ENCODE measurements around the gene DTX3L. TPM values are rescaled to one million over a fixed set of nuclear protein-coding genes. Genes with fewer than 3 reads are reported as not detected.

Gene DTX3L
- polyA plus RNA-seq, 6 donors from 2014 or later, result 10.9 to 34.1 (median 27.0) TPM

DNA sequence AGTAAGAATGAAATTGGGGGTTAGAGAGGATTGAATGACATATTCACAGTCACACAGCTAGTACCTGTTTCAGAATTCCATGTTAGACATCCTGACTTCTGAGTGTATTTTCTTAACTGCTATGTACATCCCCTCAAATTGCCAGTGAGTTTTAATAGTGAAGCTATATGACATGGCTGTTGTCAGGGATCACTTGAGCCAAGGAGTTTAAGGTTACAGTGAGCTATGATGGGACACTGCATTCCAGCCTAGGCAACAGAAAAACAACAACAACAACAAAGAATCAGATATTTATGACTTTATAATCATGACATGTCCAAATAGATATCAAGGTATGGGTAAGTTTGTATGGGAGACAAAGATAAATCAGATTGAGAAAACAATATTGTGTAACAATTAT lies 29.9 kb downstream of the DTX3L start:
- peak overlapping the region in 2 of 6 donors; percentile 15 to 67 for H3K27ac Mint-ChIP-seq
- peaks cover 30 to 70% (median 52%) of the 10 kb centered on the region in 3 donors for H3K4me1 Mint-ChIP-seq
- ATAC-seq (ENCODE audit: low read depth in 2 of 2), result no peak

GRCh38 chr3:122598151-122598550 lies 34.0 kb downstream of the DTX3L start:
- H3K4me3 Mint-ChIP-seq, result peak overlapping the region in 2 of 8 donors; percentile 59 to 65
- ATAC-seq (ENCODE audit: low read depth in 2 of 2) (peak in 1 of 2 donors; percentile 6), DNase-seq (no peak)
- H3K36me3 Mint-ChIP-seq, result peaks cover 10 to 30% of the 10 kb centered on the region in 2 donors
- H3K27me3 Mint-ChIP-seq, result no peaks in the 10 kb centered on the region
- peak overlapping the region; percentile 8 to 97 (median 52) for H3K27ac Mint-ChIP-seq
- H3K9me3 Mint-ChIP-seq, result peaks cover 0 to 4% (median 0%) of the 10 kb centered on the region in 7 donors
- peaks cover 47 to 71% (median 57%) of the 10 kb centered on the region in 3 donors for H3K4me1 Mint-ChIP-seq

More for the DNA sequence above, 29.9 kb downstream of the DTX3L start:
- Mint-ChIP-seq H3K36me3 (peaks cover 10 to 34% of the 10 kb centered on the region in 2 donors), H3K27me3 (no peaks in the 10 kb centered on the region), H3K4me3 (no peak overlapping the region), H3K9me3 (peaks cover 0 to 4% (median 0%) of the 10 kb centered on the region in 7 donors)
- no peak for DNase-seq

DNA sequence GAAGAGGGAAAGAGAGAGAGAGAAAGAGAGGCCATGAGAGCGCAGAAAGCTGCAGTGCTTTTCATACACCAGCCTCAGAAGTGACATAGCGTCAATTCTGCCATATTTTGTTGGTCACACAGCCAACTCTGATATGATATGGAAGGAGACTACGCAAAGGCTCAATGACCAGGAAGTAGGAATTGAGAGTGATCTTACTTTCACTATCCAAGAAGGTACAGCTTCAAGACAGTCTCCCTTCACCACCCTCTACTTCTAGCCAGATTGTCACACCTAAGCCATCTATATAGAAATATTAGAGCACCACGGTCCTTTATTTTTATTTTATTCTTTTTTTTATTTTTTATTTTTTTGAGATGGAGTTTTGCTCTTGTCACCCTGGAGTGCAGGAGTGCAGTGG lies 34.4 kb downstream of the DTX3L start:
- Mint-ChIP-seq H3K4me1 (peaks cover 51 to 75% (median 60%) of the 10 kb centered on the region in 3 donors), H3K9me3 (peaks cover 0 to 4% (median 0%) of the 10 kb centered on the region in 7 donors), H3K27ac (peak overlapping the region in 5 of 6 donors; percentile 8 to 97 (median 35)), H3K27me3 (no peaks in the 10 kb centered on the region), H3K36me3 (peaks cover 10 to 34% of the 10 kb centered on the region in 2 donors), H3K4me3 (peak overlapping the region in 1 of 8 donors; percentile 59)
- peak; percentile 12 for DNase-seq
- ATAC-seq (ENCODE audit: low read depth in 2 of 2), result peak; percentile 63 to 67

DNA sequence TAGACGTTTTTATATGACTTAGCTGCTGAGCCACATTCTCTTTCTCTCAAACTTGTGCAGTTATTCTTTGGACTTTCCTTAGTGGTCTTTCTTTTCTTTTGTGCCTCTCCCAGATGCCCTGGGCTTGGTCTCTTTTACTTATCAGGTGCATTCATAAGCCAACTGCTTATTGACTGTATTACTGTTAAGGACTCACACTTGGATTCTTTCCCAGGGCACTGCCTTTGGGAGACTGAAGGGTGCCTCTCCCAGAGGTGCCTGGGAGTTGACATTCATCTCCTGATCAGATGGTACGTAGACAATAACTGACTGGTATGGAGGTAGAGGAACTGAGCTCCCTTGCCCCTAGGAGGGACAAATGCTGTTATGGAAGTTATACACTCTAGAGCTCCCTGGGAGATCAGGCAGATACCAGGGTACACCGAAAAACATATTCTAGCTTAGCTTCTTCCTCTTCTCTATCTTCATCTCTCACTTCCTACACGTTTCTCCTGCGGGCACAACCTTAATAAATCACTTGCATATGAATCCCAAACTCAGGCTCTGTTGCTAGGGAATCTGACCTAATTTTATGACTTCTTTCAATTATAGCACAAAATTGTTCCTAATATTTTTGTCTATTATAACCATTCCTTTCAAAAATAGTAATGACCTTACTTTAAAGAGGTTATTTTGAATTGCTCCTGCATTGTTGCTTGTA lies 38.0 kb downstream of the DTX3L start:
- no peak overlapping the region for H3K4me3 Mint-ChIP-seq
- peaks cover 0 to 21% of the 10 kb centered on the region in 2 donors for H3K36me3 Mint-ChIP-seq
- H3K27ac Mint-ChIP-seq, result peak overlapping the region in 4 of 6 donors; percentile 0 to 72 (median 62)
- DNase-seq (no peak), ATAC-seq (ENCODE audit: low read depth in 2 of 2) (no peak)
- peaks cover 47 to 69% (median 64%) of the 10 kb centered on the region in 3 donors for H3K4me1 Mint-ChIP-seq
- H3K27me3 Mint-ChIP-seq, result no peaks in the 10 kb centered on the region
- peaks cover 0 to 2% (median 0%) of the 10 kb centered on the region in 7 donors for H3K9me3 Mint-ChIP-seq

- Mint-ChIP-seq H3K4me1 (peaks cover 52 to 69% (median 68%) of the 10 kb centered on the region in 3 donors), H3K27ac (peak overlapping the region in 2 of 6 donors; percentile 0 to 76), H3K27me3 (no peaks in the 10 kb centered on the region)
Measured at GRCh38 chr3:122603056-122603455, 38.9 kb downstream of the DTX3L start.

GRCh38 chr3:122606330-122606729 lies 42.2 kb downstream of the DTX3L start:
- Mint-ChIP-seq H3K4me1 (peaks cover 45 to 58% (median 55%) of the 10 kb centered on the region in 3 donors), H3K27me3 (no peaks in the 10 kb centered on the region), H3K4me3 (no peak overlapping the region), H3K36me3 (peaks cover 22 to 32% of the 10 kb centered on the region in 2 donors), H3K27ac (peak overlapping the region in 4 of 6 donors; percentile 5 to 69 (median 41)), H3K9me3 (no peaks in the 10 kb centered on the region)
- ATAC-seq (ENCODE audit: low read depth in 2 of 2) (no peak), DNase-seq (no peak)

More at GRCh38 chr3:122603056-122603455, 38.9 kb downstream of the DTX3L start:
- H3K4me3 Mint-ChIP-seq, result no peak overlapping the region
- no peaks in the 10 kb centered on the region for H3K9me3 Mint-ChIP-seq
- ATAC-seq (ENCODE audit: low read depth in 2 of 2), result no peak
- H3K36me3 Mint-ChIP-seq, result peaks cover 8 to 17% of the 10 kb centered on the region in 2 donors
- no peak for DNase-seq

DNA sequence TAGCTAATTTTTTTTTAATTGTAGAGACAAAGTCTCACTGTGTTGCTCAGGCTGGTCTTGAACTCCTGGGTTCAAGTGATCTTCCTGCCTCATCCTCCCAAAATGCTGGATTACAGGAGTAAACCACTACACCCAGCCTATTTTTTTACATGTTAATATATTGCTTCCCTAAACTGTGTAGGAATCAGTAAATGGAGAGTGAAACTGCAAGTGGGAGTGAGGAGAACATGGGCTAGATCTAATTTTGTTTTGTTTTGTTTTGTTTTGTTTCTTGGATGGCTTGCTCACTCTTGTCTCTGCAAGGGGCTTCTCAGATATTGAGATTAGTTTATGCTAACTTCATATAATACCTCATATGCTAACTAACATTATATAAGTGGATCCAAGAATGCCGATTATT lies 44.8 kb downstream of the DTX3L start:
- peaks cover 26 to 39% (median 31%) of the 10 kb centered on the region in 3 donors for H3K4me1 Mint-ChIP-seq
- no peak overlapping the region for H3K4me3 Mint-ChIP-seq
- peaks cover 31 to 35% of the 10 kb centered on the region in 2 donors for H3K36me3 Mint-ChIP-seq
- no peaks in the 10 kb centered on the region for H3K27me3 Mint-ChIP-seq
- no peaks in the 10 kb centered on the region for H3K9me3 Mint-ChIP-seq
- DNase-seq, result no peak
- peak overlapping the region in 4 of 6 donors; percentile 51 to 65 (median 61) for H3K27ac Mint-ChIP-seq
- no peak for ATAC-seq (ENCODE audit: low read depth in 2 of 2)

GRCh38 chr3:122609798-122610559 lies 45.8 kb downstream of the DTX3L start:
- Mint-ChIP-seq H3K27me3 (no peaks in the 10 kb centered on the region), H3K27ac (peak overlapping the region; percentile 47 to 86 (median 75)), H3K9me3 (no peaks in the 10 kb centered on the region), H3K4me1 (peaks cover 22 to 30% (median 24%) of the 10 kb centered on the region in 3 donors), H3K36me3 (peaks cover 27 to 35% of the 10 kb centered on the region in 2 donors), H3K4me3 (peak overlapping the region in 1 of 8 donors; percentile 54)
- DNase-seq (no peak), ATAC-seq (ENCODE audit: low read depth in 2 of 2) (peak in 1 of 2 donors; percentile 25)

- Mint-ChIP-seq H3K4me3 (no peak overlapping the region), H3K27me3 (no peaks in the 10 kb centered on the region), H3K4me1 (peaks cover 16 to 43% (median 17%) of the 10 kb centered on the region in 3 donors), H3K9me3 (no peaks in the 10 kb centered on the region), H3K36me3 (peaks cover 40 to 45% of the 10 kb centered on the region in 2 donors), H3K27ac (peak overlapping the region in 3 of 6 donors; percentile 54 to 75 (median 73))
- DNase-seq (no peak), ATAC-seq (ENCODE audit: low read depth in 2 of 2) (no peak)
Measured at GRCh38 chr3:122612696-122613095, 48.6 kb downstream of the DTX3L start.

DNA sequence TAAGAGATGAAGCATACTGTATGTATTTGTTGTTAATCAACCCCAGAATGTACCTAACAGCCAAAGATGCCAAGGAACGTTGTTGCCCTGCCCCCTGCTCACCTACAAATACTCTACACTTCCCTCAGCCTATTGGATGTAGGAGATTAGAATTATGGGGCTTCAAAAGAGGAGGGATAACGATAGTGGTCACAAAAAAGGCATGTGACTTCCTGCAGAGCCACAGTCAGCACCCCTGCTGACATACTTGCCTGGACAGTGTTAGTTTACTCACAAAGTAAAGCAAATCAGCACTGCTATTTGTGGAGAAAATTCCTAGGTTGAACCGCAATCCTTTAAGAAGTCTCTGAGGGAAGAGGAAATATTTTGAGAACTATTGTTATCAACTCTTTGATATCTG lies 51.2 kb downstream of the DTX3L start:
- H3K27me3 Mint-ChIP-seq, result no peaks in the 10 kb centered on the region
- H3K4me3 Mint-ChIP-seq, result no peak overlapping the region
- DNase-seq (no peak), ATAC-seq (ENCODE audit: low read depth in 2 of 2) (no peak)
- peak overlapping the region in 3 of 6 donors; percentile 54 to 79 (median 69) for H3K27ac Mint-ChIP-seq
- peaks cover 41 to 50% of the 10 kb centered on the region in 2 donors for H3K36me3 Mint-ChIP-seq
- no peaks in the 10 kb centered on the region for H3K9me3 Mint-ChIP-seq
- peaks cover 18 to 52% (median 26%) of the 10 kb centered on the region in 3 donors for H3K4me1 Mint-ChIP-seq

GRCh38 chr3:122618614-122619013 lies 54.5 kb downstream of the DTX3L start:
- H3K4me1 Mint-ChIP-seq, result peaks cover 48 to 75% (median 58%) of the 10 kb centered on the region in 3 donors
- no peaks in the 10 kb centered on the region for H3K27me3 Mint-ChIP-seq
- peaks cover 42 to 50% of the 10 kb centered on the region in 2 donors for H3K36me3 Mint-ChIP-seq
- H3K9me3 Mint-ChIP-seq, result peaks cover 0 to 2% (median 0%) of the 10 kb centered on the region in 7 donors
- no peak for DNase-seq
- ATAC-seq (ENCODE audit: low read depth in 2 of 2), result no peak
- H3K4me3 Mint-ChIP-seq, result peak overlapping the region in 1 of 8 donors; percentile 14
- H3K27ac Mint-ChIP-seq, result peak overlapping the region in 4 of 6 donors; percentile 54 to 87 (median 82)

DNA sequence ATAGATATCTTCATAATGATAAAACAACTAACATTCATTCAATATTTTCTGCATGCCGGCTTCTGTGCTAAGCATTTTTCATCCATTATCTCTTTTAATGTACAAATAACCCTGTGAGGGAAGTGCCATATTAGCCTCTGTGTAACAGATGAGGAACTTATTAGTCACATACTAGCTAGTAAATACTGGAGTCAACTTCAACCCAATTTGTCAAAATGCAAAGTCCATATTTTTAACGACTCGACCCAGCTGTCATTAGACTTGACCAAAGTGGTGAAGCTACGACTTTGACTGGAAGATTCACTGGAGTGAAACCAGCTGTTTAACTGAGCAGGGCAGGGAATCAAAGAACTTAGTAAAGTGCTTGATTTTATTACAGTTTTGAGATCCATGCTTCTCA lies 54.9 kb downstream of the DTX3L start:
- Mint-ChIP-seq H3K4me1 (peaks cover 51 to 80% (median 62%) of the 10 kb centered on the region in 3 donors), H3K9me3 (peaks cover 0 to 2% (median 0%) of the 10 kb centered on the region in 7 donors), H3K4me3 (no peak overlapping the region), H3K36me3 (peaks cover 44 to 51% of the 10 kb centered on the region in 2 donors), H3K27ac (peak overlapping the region in 1 of 6 donors; percentile 70), H3K27me3 (no peaks in the 10 kb centered on the region)
- ATAC-seq (ENCODE audit: low read depth in 2 of 2), result no peak
- no peak for DNase-seq

DNA sequence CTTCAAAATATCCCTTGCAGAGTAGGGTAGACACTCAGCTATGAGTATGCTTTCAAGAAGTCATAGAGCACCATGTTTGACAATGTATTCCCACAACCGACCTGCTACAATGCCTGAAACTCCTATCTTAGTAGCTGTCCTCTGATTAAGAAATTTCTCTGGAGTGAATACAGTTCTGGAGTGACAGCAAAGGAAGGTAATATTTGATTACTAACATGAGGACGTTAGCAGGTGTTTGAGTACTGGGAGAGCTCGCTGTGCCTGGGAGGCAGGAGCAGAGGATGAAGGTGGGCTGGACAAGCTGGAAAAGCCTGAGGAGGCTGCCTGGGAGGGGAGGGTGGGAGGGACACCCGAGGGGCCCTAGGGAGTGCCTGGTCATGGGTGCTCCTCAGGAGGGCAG lies 56.3 kb downstream of the DTX3L start:
- H3K27me3 Mint-ChIP-seq, result no peaks in the 10 kb centered on the region
- H3K9me3 Mint-ChIP-seq, result peaks cover 0 to 2% (median 0%) of the 10 kb centered on the region in 7 donors
- peaks cover 51 to 82% (median 62%) of the 10 kb centered on the region in 3 donors for H3K4me1 Mint-ChIP-seq
- peaks cover 41 to 46% of the 10 kb centered on the region in 2 donors for H3K36me3 Mint-ChIP-seq
- peak overlapping the region in 3 of 8 donors; percentile 12 to 73 (median 26) for H3K4me3 Mint-ChIP-seq
- peak overlapping the region in 5 of 6 donors; percentile 72 to 94 (median 84) for H3K27ac Mint-ChIP-seq
- ATAC-seq (ENCODE audit: low read depth in 2 of 2), result no peak
- no peak for DNase-seq

Data from naive B cell (primary cell).